ENCODE measurements around the gene OSBPL10.

DNA sequence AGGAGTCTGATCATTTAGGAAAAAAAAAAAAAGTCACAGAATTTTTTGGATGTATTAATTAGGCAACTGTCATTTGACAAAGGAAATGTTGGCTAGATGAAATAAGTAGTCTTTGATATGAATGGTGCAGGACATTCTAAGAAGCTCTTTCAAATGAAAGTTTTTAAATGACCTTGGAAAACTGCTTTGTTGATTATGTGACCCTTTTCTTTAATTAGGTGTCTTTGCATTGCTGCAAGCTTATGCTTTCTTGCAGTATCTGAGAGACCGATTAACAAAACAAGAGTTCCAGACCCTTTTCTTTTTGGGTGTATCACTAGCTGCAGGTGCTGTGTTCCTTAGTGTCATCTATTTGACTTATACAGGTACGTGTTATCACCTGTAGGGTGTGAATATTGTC lies 364.4 kb downstream of the OSBPL10 start:
- TF ChIP-seq L3MBTL2 (conservative IDR thresholded peaks at IDR 0.05) (no peak), FOXA1 (IDR thresholded peaks at IDR 0.05) (no peak), FOXK2 (IDR thresholded peaks at IDR 0.05) (no peak), SP1 (IDR thresholded peaks at IDR 0.05) (no peak)

Data from HEK293T (cell line).